Panc1 (cell line): ENCODE data around the gene XKR8. TPM values are rescaled to one million over a fixed set of nuclear protein-coding genes. Genes with fewer than 3 reads are reported as not detected.

Experiments used
- ATAC-seq: fragments of 200-7000 bp; cut with Tn5 transposase; 2 replicates; pipeline ENCODE4 v1.9.1; 2020; ENCODE audit warnings: mild to moderate bottlenecking, moderate library complexity
- BruUV-seq: library from RNA; stranded (reverse); fragments of 400-500 nt; replicated peaks from 2 replicates; lab custom pipeline; 2021; lab: Mats Ljungman, UMichigan
- CTCF ChIA-PET: fragments of 300-600 bp; sonication (Branson Sonifier 250); formaldehyde crosslinking; loops from one replicate; lab custom pipeline; 2022; ENCODE audit warnings: antibody characterized with exemption; lab: Charles Lee
- POLR2A ChIA-PET: fragments of 300-600 bp; sonication (Branson Sonifier 250); formaldehyde crosslinking; loops from one replicate; lab custom pipeline; 2022; ENCODE audit warnings: antibody characterized with exemption; lab: Charles Lee
- DNase-seq: peaks from one replicate; pipeline ENCODE4 v3.0.0-alpha.2; 2010; ENCODE audit warnings: low read depth, low spot score
- H3K27ac ChIP-seq: 2 replicates; pipeline ENCODE4 v1.5.1; 2011; ENCODE audit warnings: mild to moderate bottlenecking, low read length, inconsistent platforms
- H3K27me3 ChIP-seq: fragments of 200-500 bp; sonication (Bioruptor generic); 2 replicates; pipeline ENCODE4 v1.6.0; 2014; ENCODE audit warnings: low read length, inconsistent platforms; ENCODE audit not compliant: control insufficient read depth, insufficient read depth
- H3K36me3 ChIP-seq: fragments of 200-500 bp; sonication (Bioruptor generic); 2 replicates; pipeline ENCODE4 v1.5.1; 2014; ENCODE audit warnings: inconsistent platforms, mild to moderate bottlenecking, low read length, moderate library complexity; ENCODE audit not compliant: control insufficient read depth, insufficient read depth
- H3K4me1 ChIP-seq: 2 replicates; pipeline ENCODE4 v1.5.1; 2011; ENCODE audit warnings: inconsistent platforms, mild to moderate bottlenecking, low read length, moderate library complexity; ENCODE audit not compliant: control insufficient read depth, insufficient read depth
- H3K4me3 ChIP-seq, 2 experiments: 2 replicates each; pipeline ENCODE4 v1.5.1; 2011 to 2012; ENCODE audit warnings: low read depth in 2 of 2, low read length in 2 of 2, mild to moderate bottlenecking in 2 of 2, inconsistent platforms in 1 of 2, moderate library complexity in 1 of 2
- H3K9me3 ChIP-seq: fragments of 200-500 bp; sonication (Bioruptor generic); 2 replicates; pipeline ENCODE4 v1.5.1; 2014; ENCODE audit warnings: low read depth, mild to moderate bottlenecking, inconsistent platforms, low read length, moderate library complexity; ENCODE audit not compliant: control insufficient read depth, insufficient read depth
- POLR2AphosphoS5 ChIP-seq: IDR thresholded peaks from 2 replicates; pipeline ENCODE4 v1.6.1; 2012; ENCODE audit warnings: mild to moderate bottlenecking, low read depth, low read length, moderate library complexity
- SIN3A ChIP-seq: IDR thresholded peaks from 2 replicates; pipeline ENCODE4 v1.6.1; 2012; ENCODE audit warnings: low read depth, mild to moderate bottlenecking, low read length, moderate library complexity, borderline replicate concordance; ENCODE audit not compliant: insufficient read depth
- TCF7L2 ChIP-seq: IDR thresholded peaks from 2 replicates; pipeline ENCODE4 v1.6.1; 2011; ENCODE audit warnings: mild to moderate bottlenecking, low read depth, low read length, inconsistent platforms
- in situ Hi-C: cut with HindIII; loops from 2 replicates; pipeline ENCODE4 v1.10.0; 2016; ENCODE audit warnings: low sequenced_read_pairs, low pct_unique_long_range_greater_than_20kb
- intact Hi-C: fragments of 100-400 bp; cut with micrococcal nuclease; formaldehyde crosslinking; loops from one replicate; pipeline ENCODE4 v1.10.0; 2022; ENCODE audit not compliant: unreplicated experiment
- total RNA-seq: library from RNA; stranded (reverse); gene quantifications from one replicate; pipeline ENCODE4 v1.2.1, GENCODE V29; 2021; ENCODE audit not compliant: unreplicated experiment
- TF ChIP-seq, protein P1 (sequence below), 2 experiments: IDR thresholded peaks; 2 replicates each; pipeline ENCODE4 v1.6.1; 2011 to 2012; ENCODE audit warnings: low read depth in 2 of 2, control low read depth in 1 of 2, low read length in 1 of 2, mild to moderate bottlenecking in 1 of 2, moderate library complexity in 1 of 2; ENCODE audit not compliant: insufficient read depth in 1 of 2
- TF ChIP-seq, protein P2 (sequence below): fragments of 450-650 bp; IDR thresholded peaks from 2 replicates; pipeline ENCODE4 v1.5.1; 2017; ENCODE audit warnings: mild to moderate bottlenecking

The XKR8 gene
- total RNA-seq, 1 experiment from 2014 or later = 10.6 TPM

DNA sequence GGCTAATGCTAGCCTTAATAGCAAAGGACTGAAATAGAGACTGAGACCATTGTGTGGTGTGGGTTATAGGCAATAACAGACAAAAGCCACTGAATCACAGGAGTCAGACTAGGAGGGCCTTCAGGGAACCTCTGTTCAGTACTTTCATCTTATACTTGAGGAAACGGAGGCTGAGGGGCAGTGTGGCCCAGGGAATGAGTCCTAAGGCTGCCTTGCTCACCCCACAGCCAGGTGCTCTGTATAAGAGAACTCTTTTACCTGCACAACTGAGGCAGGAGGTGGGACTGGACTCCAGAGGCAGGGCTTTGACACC, 22.3 kb upstream of the XKR8 start:
- Histone ChIP-seq H3K36me3 (no peaks in the 10 kb centered on the region), H3K4me1 (peaks cover 16% of the 10 kb centered on the region), H3K27me3 (no peaks in the 10 kb centered on the region), H3K27ac (no peak overlapping the region), H3K9me3 (no peaks in the 10 kb centered on the region), H3K4me3 (no peak overlapping the region)
- BruUV-seq = no TSS peak
- ATAC-seq = no peak
- intact Hi-C loops = no loop called here
- TF ChIP-seq SIN3A (no peak), POLR2AphosphoS5 (no peak), TCF7L2 (no peak)
- TF ChIP-seq, protein P1, sequence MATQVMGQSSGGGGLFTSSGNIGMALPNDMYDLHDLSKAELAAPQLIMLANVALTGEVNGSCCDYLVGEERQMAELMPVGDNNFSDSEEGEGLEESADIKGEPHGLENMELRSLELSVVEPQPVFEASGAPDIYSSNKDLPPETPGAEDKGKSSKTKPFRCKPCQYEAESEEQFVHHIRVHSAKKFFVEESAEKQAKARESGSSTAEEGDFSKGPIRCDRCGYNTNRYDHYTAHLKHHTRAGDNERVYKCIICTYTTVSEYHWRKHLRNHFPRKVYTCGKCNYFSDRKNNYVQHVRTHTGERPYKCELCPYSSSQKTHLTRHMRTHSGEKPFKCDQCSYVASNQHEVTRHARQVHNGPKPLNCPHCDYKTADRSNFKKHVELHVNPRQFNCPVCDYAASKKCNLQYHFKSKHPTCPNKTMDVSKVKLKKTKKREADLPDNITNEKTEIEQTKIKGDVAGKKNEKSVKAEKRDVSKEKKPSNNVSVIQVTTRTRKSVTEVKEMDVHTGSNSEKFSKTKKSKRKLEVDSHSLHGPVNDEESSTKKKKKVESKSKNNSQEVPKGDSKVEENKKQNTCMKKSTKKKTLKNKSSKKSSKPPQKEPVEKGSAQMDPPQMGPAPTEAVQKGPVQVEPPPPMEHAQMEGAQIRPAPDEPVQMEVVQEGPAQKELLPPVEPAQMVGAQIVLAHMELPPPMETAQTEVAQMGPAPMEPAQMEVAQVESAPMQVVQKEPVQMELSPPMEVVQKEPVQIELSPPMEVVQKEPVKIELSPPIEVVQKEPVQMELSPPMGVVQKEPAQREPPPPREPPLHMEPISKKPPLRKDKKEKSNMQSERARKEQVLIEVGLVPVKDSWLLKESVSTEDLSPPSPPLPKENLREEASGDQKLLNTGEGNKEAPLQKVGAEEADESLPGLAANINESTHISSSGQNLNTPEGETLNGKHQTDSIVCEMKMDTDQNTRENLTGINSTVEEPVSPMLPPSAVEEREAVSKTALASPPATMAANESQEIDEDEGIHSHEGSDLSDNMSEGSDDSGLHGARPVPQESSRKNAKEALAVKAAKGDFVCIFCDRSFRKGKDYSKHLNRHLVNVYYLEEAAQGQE (IDR thresholded peaks at IDR 0.05; ENCODE audit: insufficient read depth in 1 of 2, low read depth in 2 of 2, low read length in 1 of 2) = no peak
- TF ChIP-seq, protein P2, sequence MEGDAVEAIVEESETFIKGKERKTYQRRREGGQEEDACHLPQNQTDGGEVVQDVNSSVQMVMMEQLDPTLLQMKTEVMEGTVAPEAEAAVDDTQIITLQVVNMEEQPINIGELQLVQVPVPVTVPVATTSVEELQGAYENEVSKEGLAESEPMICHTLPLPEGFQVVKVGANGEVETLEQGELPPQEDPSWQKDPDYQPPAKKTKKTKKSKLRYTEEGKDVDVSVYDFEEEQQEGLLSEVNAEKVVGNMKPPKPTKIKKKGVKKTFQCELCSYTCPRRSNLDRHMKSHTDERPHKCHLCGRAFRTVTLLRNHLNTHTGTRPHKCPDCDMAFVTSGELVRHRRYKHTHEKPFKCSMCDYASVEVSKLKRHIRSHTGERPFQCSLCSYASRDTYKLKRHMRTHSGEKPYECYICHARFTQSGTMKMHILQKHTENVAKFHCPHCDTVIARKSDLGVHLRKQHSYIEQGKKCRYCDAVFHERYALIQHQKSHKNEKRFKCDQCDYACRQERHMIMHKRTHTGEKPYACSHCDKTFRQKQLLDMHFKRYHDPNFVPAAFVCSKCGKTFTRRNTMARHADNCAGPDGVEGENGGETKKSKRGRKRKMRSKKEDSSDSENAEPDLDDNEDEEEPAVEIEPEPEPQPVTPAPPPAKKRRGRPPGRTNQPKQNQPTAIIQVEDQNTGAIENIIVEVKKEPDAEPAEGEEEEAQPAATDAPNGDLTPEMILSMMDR = no peak
- in situ Hi-C loops = no loop called here
- POLR2A ChIA-PET = no interaction called here
- DNase-seq = no peak
- CTCF ChIA-PET = no interaction called here

DNA sequence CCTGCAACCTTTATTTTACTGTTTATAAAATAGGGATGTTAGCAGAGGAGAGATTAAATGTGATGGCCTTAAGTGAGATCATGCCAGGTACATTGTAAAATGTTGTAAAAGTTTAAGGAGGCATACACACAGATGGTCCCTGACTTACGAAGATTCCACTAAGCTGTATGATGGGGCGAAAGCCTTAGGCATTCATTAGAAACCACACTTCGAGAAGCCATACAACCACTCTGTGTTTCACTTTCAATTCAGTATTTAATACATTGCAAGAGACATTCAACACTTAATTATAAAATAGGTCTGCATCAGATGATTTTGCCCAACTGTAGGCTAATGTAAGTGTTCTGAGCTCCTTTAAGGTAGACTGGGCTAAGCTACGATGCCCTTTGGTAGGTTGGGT, 21.3 kb upstream of the XKR8 start:
- no peaks in the 10 kb centered on the region for H3K27me3 ChIP-seq
- TF ChIP-seq TCF7L2 = no peak
- TF ChIP-seq, protein P2 = no peak
- TF ChIP-seq POLR2AphosphoS5 = no peak
- TF ChIP-seq, protein P1 (IDR thresholded peaks at IDR 0.05; ENCODE audit: insufficient read depth in 1 of 2, low read depth in 2 of 2, low read length in 1 of 2) = no peak
- no peaks in the 10 kb centered on the region for H3K9me3 ChIP-seq
- peaks cover 16% of the 10 kb centered on the region for H3K4me1 ChIP-seq
- in situ Hi-C loops (no loop called here), intact Hi-C loops (no loop called here)
- ATAC-seq (no peak), DNase-seq (no peak)
- no peak overlapping the region for H3K4me3 ChIP-seq
- no peaks in the 10 kb centered on the region for H3K36me3 ChIP-seq
- H3K27ac ChIP-seq = no peak overlapping the region
- no TSS peak for BruUV-seq
- ChIA-PET CTCF (no interaction called here), POLR2A (interaction anchor here (0.5 kb wide), 1 partner anchor 76 kb away, joined by 8 read pairs; no protein-coding TSS in a partner anchor)
